ENCODE results near the gene RIF1. TPM values are rescaled to one million over a fixed set of nuclear protein-coding genes. Genes with fewer than 3 reads are reported as not detected.

Gene RIF1
- total and polyA plus RNA-seq, 9 of the 15 experiments (the other 6 are each of a cell fraction or from before 2014, with no cell fraction given), result 11.0 to 109 (median 44.2) TPM

GRCh38 chr2:151422917-151423439, 13.3 kb downstream of the RIF1 start:
- ATAC-seq (no peak), FAIRE-seq (no peak), DNase-seq (ENCODE audit: extremely low read depth in 1 of 4, low spot score in 3 of 4) (no peak)
- H3K36me3 ChIP-seq (ENCODE audit: control insufficient read depth, insufficient read depth, low read length), result peaks cover 98% of the 10 kb centered on the region
- no peaks in the 10 kb centered on the region for H3K4me1 ChIP-seq (replicated peaks in 1 of 2; ENCODE audit: control insufficient read depth in 2 of 2, insufficient read depth in 2 of 2, low read length in 2 of 2)
- no TSS peak for BruUV-seq (replicated peaks)
- POLR2A ChIA-PET, result interaction anchor here (0.6 to 2.5 kb wide), 6 partner anchors 8 to 176 kb away, joined by 3 to 10 read pairs (median 4); no protein-coding TSS in a partner anchor
- TF ChIP-seq ZNF274 (IDR thresholded peaks at IDR 0.05; ENCODE audit: borderline replicate concordance, low read depth, low read length) (no peak), ZNF583 (CRISPR knock-in tag; IDR thresholded peaks at IDR 0.05) (no peak), HOXB6 (CRISPR knock-in tag; IDR thresholded peaks at IDR 0.05; ENCODE audit: borderline replicate concordance) (no peak), RBBP5 (IDR thresholded peaks at IDR 0.05; ENCODE audit: borderline replicate concordance, insufficient read depth, low read length, poor library complexity, severe bottlenecking) (no peak), CHCHD3 (CRISPR knock-in tag; IDR thresholded peaks at IDR 0.05) (no peak), POLR3A (IDR thresholded peaks at IDR 0.05; ENCODE audit: borderline replicate concordance, extremely low read depth, insufficient read depth, insufficient read length) (no peak), SMARCB1 (IDR thresholded peaks at IDR 0.05; ENCODE audit: insufficient read length, low read depth) (no peak), RREB1 (CRISPR knock-in tag; IDR thresholded peaks at IDR 0.05) (no peak), HNRNPLL (IDR thresholded peaks at IDR 0.05; ENCODE audit: low read depth, low read length, poor library complexity, severe bottlenecking) (no peak), HSF4 (CRISPR knock-in tag; IDR thresholded peaks at IDR 0.05; ENCODE audit: borderline replicate concordance) (no peak), ZNF143 (CRISPR knock-in tag; IDR thresholded peaks at IDR 0.05) (no peak), XRCC5 (IDR thresholded peaks at IDR 0.05; ENCODE audit: low read depth, low read length) (no peak), NR2C1 (IDR thresholded peaks at IDR 0.05) (no peak), NR2C1 (tag; IDR thresholded peaks at IDR 0.05) (no peak), IRF9 (tag; IDR thresholded peaks at IDR 0.05) (no peak), ZNF311 (CRISPR knock-in tag; IDR thresholded peaks at IDR 0.05) (no peak)
- intact Hi-C loops (cut with micrococcal nuclease) (no loop called here), in situ Hi-C loops (cut with MboI) (no loop called here)
- H3K9ac ChIP-seq (ENCODE audit: insufficient read depth in 1 of 2, low read depth in 2 of 2, low read length in 2 of 2), result no peak overlapping the region
- no peak overlapping the region for H3K4me3 ChIP-seq
- no peak overlapping the region for H3K4me2 ChIP-seq (ENCODE audit: insufficient read depth, low read length)
- no peaks in the 10 kb centered on the region; a peak in 1 of 5 replicates for H3K27me3 ChIP-seq (ENCODE audit: control insufficient read depth in 2 of 2, insufficient read depth in 2 of 2, low read length in 2 of 2)
- CTCF ChIA-PET (ENCODE audit: low intra/inter-chr PET ratio), result no interaction called here
- no peaks in the 10 kb centered on the region; the same call in 1 of the 2 replicates for H4K20me1 ChIP-seq (replicated peaks; ENCODE audit: control insufficient read depth, insufficient read depth, low read length)
- no peak overlapping the region for H2AFZ ChIP-seq (ENCODE audit: low read depth, low read length)
- H3K27ac ChIP-seq (ENCODE audit: extremely low read depth, low read depth, low read length), result no peak overlapping the region
- H3K79me2 ChIP-seq (ENCODE audit: control insufficient read depth, insufficient read depth, low read length), result peaks cover 75% of the 10 kb centered on the region
- H3K9me3 ChIP-seq (replicated peaks; ENCODE audit: control insufficient read depth, insufficient read depth, low read depth, low read length), result no peaks in the 10 kb centered on the region
- H3K9me1 ChIP-seq (ENCODE audit: control insufficient read depth, insufficient read depth, low read length), result no peaks in the 10 kb centered on the region
- 88% methylated on average over 3 of the region's 3 CpGs for WGBS (ENCODE audit: insufficient coverage, low coverage, missing lambda C conversion rate)

All from K562 (cell line).